GM18520 (cell line): ENCODE results near the gene IRAK1.
"Not testable (repeated sequence)": the region's sequence is repeated elsewhere in the genome, so short reads cannot be mapped to it uniquely, and the experiment has no call there.

ENCODE experiments used
- ATAC-seq: cut with Tn5 transposase; IDR thresholded peaks from one replicate; pipeline ENCODE4 v1.9.1; 2021; ENCODE audit not compliant: unreplicated experiment

The IRAK1 gene

DNA sequence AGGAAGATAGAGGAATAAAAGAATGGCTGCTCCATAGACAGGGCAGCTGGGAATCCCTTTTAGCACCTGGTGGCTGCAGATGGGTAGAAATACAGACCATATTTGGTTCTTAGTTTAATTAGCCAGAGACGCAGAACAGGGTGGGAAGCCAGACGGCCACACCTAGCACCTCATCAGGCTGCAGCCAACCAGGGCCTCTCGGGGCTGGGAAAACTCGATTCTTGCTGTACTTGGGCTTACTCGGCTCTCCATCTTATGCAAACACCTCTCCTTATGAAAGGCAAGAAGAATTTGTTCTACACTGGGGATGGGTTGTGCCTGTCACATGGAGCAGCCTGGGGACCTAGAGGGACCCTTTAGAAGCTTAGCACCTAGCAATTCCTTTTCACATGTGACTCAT is 19.7 kb downstream of the IRAK1 start:
- no peak for ATAC-seq

DNA sequence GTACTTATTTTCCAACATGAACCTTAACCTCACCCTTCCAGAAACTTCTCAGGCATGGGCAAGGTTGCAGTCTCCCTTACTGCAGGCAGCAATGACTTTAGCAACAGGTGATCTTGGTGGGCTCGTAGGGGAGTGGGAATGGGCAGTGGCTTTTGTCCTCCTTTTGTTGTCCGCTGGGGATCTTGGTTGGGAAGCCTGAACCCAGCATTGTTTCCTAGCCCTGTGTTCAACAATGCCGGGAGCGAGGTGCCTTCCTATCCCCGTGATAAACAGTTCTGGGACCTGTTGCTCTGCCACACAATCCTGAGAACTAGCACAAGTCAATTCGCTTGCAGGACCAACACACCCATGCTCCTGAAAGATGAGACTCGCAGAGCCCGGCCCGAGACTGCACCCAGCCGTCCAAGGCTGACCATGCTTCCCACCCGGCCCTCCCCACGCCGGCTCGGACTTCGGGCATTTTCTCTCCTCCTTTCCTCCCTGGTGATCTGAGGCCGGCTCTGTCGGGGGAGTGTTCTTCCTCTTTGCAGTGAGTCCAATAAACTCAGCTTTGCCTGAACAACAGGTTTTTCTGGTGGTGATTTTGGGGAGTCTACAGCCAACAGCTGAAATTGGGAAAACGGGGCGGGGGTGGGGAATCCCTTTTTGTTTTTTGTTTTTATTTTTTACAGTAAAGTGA is 20.2 kb downstream of the IRAK1 start:
- ATAC-seq: no peak

DNA sequence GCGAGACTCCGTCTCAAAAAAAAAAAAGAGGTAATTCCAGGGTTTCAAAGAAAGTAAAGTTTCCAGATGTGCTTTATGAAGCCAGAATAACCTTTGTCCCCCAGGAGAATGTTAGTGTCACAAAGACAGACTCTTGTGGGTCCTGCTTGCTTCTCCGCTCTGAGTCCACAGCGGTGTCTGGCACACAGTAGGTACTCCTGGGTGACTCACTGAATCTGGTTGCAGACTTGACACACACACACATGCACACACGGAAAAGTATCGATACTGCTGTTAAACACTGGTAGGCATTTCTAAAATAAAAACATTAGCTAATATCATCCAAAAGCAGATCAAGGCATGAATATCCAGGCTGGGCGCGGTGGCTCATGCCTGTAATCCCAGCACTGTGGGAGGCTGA is 24.2 kb downstream of the IRAK1 start:
- ATAC-seq: no peak

DNA sequence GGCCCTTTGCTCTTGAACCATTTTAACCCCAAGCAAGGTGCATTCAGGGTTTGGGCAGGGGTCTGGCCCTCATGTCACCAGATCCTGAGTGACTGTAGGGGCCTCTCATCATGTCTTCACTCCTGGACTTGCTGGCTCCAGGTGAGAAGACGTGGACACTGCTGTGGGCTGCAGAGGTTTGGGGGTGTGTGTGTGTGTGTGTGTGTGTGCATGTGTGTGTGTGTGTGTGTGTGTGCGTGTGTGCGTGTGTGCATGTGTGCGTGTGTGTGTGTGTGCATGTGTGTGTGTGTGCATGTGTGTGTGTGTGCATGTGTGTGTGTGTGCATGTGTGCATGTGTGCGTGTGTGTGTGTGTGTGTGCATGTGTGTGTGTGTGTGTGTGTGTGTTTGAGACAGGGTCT is 25.3 kb downstream of the IRAK1 start:
- not testable (repeated sequence) for ATAC-seq

DNA sequence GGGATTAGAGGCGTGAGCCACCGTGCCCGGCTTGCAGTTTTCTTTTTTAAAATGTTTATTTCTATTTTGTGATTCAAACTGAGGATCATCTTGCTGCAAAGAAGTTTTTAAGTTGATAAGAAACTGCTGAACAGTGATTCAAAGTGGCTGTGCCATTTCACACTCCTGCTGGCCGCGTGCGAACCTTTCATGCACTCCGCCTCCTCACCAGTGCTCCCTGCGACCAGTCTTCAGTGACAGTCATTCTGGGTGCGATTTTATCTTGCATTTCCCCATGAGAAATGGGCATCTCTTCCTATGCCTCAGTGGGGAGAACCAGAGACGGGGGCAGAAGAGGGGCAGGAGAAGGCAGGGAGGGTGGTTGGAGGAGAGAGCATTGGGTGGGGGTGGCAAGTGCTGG is 25.7 kb downstream of the IRAK1 start:
- no peak for ATAC-seq

DNA sequence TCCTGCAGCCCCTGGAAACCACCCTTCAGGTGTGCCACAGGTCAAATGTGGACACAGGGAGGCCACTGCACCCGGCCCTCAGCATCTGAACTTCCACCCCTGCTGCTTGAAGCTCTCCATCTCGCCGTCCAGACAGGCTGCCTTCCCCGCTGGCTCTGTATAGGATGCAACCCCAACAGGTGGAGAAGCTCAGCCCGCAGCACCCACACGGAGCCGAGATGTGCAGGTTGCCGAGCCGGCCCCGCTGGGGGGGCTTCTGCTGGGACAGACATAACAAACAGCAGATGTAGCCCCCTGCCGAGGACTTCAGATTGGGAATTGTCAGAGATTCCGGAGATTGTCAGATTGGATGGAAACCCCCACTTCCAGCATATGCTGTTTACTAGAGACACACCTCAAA is 26.6 kb downstream of the IRAK1 start:
- ATAC-seq: no peak

DNA sequence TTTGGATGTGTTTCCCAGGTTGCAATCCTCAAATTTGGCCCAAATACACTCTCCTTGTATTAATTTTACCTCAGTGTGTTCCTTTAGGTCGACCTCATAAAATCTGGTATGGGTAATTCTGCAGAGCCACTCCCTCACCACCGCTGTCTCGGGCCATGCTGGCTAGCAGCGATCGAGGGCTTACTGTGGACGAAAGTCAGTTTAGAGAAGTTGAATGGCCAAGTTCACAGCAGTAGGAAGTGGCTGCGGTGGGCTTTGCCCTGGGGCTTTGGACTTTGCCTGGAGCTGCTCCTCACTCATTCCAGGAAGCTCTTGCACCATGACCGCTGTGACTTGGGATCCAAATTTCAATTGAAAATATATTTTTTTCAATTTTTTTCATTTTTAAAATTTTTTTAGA is 27.5 kb downstream of the IRAK1 start:
- no peak for ATAC-seq

DNA sequence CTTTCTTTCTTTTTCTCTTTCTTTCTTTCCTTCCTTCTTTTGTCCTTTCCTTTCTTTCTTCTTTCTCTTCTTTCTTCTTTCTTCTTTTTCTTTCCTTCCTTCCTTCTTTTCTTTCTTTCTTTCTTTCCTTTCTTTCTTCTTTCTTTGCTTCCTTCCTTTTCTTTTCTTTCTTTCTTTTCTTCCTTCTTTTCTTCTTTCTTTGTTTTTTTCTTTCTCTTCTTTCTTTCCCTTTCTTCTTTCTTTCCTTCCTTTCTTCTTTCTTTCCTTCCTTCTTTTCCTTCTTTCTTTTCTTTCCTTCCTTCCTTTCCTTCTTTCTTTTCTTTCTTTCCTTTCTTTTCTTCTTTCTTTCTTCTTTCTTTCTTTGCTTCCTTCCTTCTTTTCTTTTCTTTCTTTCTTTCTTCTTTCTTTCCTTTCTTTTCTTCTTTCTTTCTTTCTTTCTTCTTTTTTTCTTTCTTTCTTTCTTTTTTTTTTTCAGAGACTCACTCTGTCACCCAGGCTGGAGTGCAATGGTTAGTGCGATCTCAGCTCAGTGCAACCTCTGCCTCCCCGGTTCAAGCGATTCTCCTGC is 28.6 kb downstream of the IRAK1 start:
- ATAC-seq: no peak

DNA sequence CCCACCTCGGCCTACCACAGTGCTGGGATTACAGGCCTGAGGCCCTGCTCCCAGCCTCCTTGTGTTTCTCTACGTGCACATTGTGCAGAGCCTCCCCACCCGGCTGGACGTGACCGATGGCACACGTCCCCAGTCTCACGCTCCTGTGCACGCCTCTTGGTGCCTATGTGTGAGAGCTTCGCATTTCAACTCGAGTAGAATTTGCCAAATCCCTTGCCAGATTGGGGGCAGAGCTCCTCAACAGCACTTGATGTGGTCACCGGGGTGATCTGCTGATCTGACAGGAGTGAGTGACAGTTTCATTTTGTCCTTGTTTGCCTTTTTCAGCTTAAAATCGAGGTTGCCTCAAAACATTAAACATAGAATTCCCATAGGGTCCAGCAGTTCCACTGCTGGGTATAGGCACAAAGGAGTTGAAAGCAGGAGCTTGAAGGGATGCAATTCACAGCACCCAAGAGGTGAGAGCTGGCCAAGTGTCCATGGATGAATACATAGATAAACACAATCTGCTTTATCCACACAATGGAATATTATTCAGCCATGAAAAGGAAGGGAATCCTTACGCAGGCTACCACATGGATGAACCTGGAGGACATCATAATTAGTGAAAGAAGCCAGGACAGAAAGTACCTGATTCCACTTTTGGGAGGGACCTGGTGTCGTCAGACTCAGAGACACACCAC is 29.6 kb downstream of the IRAK1 start:
- ATAC-seq: no peak

DNA sequence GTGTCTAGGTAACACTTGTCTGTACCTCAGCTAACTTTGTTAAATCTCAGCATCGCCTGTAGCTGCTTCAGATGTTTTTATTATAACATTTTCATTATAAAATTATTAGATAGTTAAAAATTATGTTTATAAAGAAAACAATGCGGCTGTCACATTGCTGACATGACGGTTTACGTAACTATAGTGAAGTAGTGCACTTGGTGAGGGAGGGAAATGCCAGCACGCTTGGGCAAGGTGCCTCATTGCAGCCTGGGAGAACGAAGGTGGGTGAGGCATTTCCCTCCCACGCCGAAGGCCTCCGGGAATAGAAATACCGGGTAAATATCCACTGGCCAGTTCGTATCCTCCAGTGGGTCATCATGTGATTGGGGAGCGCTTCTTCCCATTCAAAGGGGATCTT is 31.2 kb downstream of the IRAK1 start:
- ATAC-seq: no peak

DNA sequence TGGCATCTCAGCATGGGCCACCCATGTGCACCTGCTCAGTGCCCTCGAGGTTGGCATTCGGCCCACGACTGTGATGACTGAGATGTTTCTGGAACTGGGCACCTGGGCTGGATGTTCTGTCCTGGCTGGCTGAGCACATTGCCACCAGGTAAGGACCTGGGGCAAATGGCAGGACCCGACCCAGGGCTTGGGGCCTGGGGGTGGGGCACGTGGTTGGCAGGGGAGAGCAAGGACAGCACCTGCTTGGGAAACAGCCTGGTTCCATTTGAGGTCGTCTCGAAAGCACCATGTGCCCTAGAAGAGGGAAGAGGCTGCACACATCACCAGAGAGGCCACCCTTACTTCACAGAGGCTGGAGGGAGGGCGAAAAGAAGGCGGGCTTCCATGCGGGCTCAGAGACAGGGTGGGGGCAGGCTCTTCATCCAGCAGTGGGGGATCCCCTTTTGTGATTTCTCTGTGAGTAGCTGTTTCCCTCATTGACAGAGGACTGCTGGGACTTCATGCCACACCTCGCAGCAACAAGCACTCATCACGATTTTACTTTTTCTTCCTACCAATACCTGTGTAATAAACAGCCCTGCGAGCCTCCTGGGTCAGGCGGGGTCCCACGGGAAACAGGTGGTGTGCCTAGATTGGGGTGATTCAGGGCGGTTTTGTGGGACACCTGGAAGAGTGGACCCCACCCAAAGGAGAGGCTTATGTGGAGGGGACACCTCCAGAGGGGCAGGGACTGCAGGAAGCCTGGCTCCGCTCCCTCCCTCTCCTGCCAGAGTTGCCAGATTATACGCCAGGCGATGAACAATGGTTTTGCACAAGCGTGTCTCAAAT is 35.1 kb downstream of the IRAK1 start:
- ATAC-seq: no peak

DNA sequence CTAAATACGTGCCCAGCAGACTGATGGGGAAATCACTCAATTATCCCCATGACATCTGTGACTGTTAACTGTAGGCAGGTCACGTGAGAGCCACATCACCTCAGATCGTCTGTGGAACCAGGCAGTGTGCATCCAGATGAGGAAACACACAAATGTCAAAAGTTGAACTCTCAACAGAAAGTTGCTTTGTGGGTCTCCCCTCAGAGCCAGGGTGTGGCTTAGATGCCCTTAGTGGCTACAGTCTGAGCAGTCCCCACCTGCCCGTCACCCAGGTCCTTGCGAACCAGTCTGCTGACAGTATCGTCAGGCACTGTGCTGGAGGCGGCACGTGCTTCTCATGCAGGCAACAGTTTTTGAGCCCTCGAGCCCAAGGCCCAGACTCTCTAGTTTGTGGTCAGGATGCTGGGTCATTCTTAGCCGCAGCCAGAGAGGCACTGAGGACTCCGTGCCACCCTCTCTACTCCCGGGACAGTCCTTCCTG is 36.3 kb downstream of the IRAK1 start:
- ATAC-seq: no peak

DNA sequence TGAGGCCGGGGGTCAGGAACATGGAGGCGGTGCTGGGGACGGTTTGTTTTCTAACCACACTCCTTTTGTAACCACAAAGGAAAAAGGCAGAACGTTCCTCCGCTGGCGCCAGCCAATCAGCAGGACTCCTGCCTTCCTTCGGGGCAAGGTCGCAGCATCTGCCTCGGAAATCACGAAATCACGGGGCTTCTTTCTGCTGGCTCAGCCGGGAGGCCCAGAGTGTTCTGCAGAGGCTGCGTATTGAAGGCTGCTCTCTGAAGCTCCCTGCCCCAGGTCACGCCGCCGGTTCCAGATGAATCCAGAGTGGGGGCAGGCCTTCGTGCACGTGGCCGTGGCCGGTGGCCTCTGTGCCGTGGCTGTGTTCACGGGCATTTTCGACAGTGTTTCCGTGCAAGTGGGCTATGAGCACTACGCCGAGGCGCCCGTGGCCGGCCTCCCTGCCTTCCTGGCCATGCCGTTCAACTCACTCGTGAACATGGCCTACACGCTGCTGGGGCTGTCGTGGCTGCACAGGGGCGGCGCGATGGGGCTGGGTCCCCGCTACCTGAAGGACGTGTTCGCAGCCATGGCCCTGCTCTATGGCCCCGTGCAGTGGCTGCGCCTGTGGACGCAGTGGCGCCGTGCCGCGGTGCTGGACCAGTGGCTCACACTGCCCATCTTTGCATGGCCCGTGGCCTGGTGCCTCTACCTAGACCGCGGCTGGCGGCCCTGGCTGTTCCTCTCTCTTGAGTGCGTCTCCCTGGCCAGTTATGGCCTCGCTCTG is 37.8 kb downstream of the IRAK1 start:
- no peak for ATAC-seq

DNA sequence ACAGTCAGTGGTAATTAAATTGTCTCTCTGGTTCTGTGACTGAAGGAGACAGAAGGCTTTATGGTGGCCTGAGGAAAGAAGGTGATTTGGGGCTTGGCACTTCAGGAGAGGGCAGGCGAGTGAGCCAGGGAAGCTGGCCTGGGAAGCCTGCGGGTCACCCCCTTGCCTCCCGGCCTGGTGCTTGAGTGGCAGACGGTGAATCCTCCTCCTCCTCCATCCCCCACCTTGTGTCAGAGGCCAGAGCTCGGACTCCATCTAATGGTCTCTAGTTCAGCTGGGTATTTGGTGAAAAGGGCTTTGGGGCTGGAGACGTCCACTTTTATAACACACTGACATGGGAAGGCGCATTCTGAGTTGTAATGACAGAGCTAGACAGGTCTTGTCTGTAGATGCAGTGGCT is 38.5 kb downstream of the IRAK1 start:
- ATAC-seq: no peak

DNA sequence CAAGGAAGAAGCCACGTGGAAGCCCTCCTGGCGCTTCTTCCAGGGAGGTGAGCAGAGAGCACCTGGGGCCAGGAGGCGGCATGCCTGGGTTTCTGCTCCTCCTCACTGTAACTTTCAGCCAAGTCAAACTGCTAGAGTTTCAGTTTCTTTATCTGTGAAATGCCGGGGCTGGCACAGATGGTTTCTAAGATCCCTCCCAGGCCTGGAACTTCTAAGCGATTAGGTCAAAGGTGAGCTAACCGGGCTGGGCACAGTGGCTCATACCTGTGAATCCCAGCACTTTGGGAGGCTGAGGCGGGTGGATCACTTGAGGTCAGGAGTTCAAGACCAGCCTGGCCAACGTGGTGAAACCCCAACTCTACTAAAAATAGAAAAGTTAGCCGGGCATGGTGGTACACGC is 39.3 kb downstream of the IRAK1 start:
- not testable (repeated sequence) for ATAC-seq

DNA sequence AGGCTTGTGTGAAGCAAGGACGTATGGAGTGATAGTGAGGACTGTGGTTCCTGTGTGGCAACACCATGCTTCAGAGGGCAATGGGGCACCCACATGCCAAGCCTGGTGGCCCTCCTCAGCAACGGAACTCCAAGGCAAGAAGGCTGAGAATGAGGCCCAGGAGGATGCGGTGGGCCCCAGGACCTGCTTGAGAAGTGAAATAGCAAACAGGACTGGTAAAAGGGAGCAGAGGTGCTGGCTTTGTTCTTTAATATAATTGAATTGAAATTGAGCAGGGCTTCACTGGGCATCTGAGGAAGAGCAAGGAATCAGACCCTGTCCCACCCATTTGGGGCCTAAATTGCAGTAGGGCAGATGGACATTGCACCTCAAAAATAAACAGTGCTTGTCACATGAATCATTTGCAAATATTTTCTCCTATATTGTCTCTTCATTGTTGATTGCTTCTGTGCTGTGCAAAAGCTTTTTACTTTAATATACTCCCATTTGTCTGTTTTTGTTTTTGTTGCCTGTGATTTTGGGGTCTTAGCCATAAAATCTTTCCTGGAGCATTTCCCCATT is 44.9 kb downstream of the IRAK1 start:
- no peak for ATAC-seq

DNA sequence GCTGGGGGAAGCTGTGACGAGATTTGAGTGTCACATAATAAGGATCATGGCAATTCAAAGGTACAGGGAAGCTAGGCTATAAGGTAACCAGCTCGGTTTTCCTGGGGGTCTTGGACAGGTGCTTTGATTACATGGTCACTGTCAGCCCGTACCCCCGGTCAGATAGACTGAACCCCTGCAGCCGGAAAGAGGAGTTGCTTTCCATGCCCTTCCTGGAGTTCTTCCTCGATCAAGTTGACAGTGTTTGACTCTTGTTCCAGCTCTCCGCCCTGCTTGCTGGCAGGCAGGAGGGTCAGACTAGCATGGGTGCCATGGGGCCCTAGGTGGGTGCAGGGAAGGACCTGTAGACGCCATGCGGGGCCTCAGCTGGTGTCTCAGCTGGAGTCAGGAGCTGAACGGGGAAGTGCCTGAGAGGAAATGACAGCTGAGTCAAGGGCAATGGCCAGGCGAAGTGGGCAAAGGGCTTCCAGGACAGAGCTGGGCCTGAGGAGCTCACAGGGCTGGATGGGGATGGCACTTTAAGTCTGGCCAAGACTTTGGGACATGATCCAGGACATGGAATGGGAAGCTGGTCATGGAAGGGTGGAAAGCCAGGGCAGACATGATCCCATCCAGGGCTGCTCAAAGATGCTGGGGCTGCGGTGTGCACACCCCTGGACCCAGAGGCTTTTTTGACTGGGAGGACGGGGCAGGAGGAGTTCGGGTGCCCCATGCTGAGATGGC is 45.5 kb downstream of the IRAK1 start:
- no peak for ATAC-seq

DNA sequence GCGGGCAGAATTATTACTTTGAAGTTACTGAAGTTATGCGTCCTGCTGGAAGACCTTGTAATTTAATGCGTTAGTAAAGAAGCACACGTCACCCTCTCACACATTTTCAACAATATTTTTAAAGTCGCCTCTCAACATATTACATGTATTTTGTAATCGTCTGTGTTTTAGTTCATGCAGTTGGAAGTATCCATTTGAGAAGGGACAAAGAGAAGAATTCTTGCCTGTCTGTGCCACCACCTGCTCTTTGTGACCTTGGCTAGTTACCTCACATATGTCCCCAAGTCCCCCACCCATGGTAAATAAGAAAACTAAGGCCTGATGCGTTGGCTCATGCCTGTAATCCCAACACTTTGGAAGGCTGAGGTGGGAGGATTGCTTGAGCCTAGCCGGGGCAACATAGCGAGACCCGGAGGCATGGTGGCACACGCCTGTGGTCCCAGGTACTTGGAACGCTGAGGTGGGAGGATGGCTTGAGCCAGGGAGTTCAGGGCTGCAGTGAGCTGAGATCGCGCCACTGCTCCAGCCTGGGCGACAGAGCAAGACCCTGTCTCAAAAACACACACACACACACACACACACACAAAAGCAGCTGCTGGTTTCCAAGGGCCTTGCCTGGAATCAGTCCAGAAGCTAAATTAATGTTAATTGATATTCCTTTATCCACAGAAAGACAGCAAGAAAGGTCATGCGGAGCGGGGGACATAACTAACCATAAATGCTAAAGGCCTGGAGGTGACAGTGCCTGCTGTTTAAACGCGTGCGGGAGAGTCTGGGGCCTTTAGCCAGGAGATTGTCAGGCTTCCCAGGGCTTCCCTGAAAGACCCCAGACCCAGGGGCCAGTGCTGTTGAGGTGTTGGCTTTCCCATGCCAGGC is 46.3 kb downstream of the IRAK1 start:
- no peak for ATAC-seq
